Uterus (tissue), 4 donors: Measurements from ENCODE around the gene ERI3. TPM values are rescaled to one million over a fixed set of nuclear protein-coding genes. Genes with fewer than 3 reads are reported as not detected.

Experiments used
- DNase-seq, 2 donors: peaks; one replicate each; pipeline ENCODE4 v3.0.0-alpha.2; 2019 to 2020
- H3K27ac ChIP-seq, 2 donors: fragments of 200-600 bp; sonication (generic); 1 replicate in 1 of 2; 2 replicates in 1 of 2; pipeline ENCODE4 v1.5.1; 2016 to 2018
- H3K27me3 ChIP-seq, 2 donors: fragments of 200-600 bp; sonication (generic); one replicate each; pipeline ENCODE4 v1.5.1; 2018 to 2019; ENCODE audit warnings: control low read depth in 1 of 2
- H3K36me3 ChIP-seq, 2 donors: fragments of 200-600 bp; sonication (generic); one replicate each; pipeline ENCODE4 v1.5.1; 2019; ENCODE audit warnings: control low read depth in 1 of 2
- H3K4me1 ChIP-seq, 2 donors: fragments of 200-600 bp; sonication (generic); one replicate each; pipeline ENCODE4 v1.5.1; 2018 to 2019; ENCODE audit warnings: control low read depth in 1 of 2
- H3K4me3 ChIP-seq, 2 donors: fragments of 200-600 bp; sonication (generic); 1 replicate in 1 of 2; 2 replicates in 1 of 2; pipeline ENCODE4 v1.5.1; 2018 to 2019; ENCODE audit warnings: mild to moderate bottlenecking in 1 of 2
- H3K9me3 ChIP-seq, 2 donors: fragments of 200-600 bp; sonication (generic); one replicate each; pipeline ENCODE4 v1.5.1; 2019; ENCODE audit warnings: control low read depth in 1 of 2
- CTCF ChIP-seq, 4 experiments: fragments of 200-600 bp in 2 of 4; fragments of 450-650 bp in 2 of 4; sonication (generic) in 2 of 4; IDR thresholded peaks; one replicate each; pipeline ENCODE4 v1.5.1; 2016 to 2019; ENCODE audit warnings: antibody characterized with exemption in 4 of 4, mild to moderate bottlenecking in 2 of 4, moderate library complexity in 1 of 4
- POLR2A ChIP-seq, 2 donors: fragments of 450-650 bp; IDR thresholded peaks; one replicate each; pipeline ENCODE4 v1.6.1; 2016; ENCODE audit warnings: antibody characterized with exemption in 2 of 2, mild to moderate bottlenecking in 1 of 2, moderate library complexity in 1 of 2
- intact Hi-C: fragments of 100-400 bp; cut with DNase I; formaldehyde crosslinking; loops from one replicate; pipeline ENCODE4 v1.15.1; 2023; ENCODE audit warnings: low total_unique reads
- total RNA-seq, 4 donors: library from RNA; depleted of rRNA in 3 of 4; stranded (reverse); fragments of >200 nt in 3 of 4; gene quantifications; one replicate each; pipeline versions ENCODE4 v1.1.0 to v1.2.4, GENCODE V29; 2014 to 2023
- donor health status: DM: yes; HTN: yes; CAD: no.

The ERI3 gene
- total RNA-seq, 4 donors from 2014 or later = 9.5 to 58.2 (median 45.6) TPM

- H3K9me3 ChIP-seq = no peaks in the 10 kb centered on the region
- no peaks in the 10 kb centered on the region for H3K27me3 ChIP-seq
- H3K36me3 ChIP-seq = no peaks in the 10 kb centered on the region
- H3K4me3 ChIP-seq = no peak overlapping the region
- no peak for DNase-seq
- no peak overlapping the region for H3K27ac ChIP-seq
- TF ChIP-seq CTCF (IDR thresholded peaks at IDR 0.05) (no peak), POLR2A (IDR thresholded peaks at IDR 0.05) (no peak)
- no peaks in the 10 kb centered on the region for H3K4me1 ChIP-seq
- intact Hi-C loops = no loop called here
Measured at GRCh38 chr1:44281962-44282703, 72.9 kb downstream of the ERI3 start.

- no peaks in the 10 kb centered on the region for H3K9me3 ChIP-seq
- TF ChIP-seq POLR2A (IDR thresholded peaks at IDR 0.05) (no peak), CTCF (IDR thresholded peaks at IDR 0.05) (no peak)
- no peak for DNase-seq
- H3K27me3 ChIP-seq = no peaks in the 10 kb centered on the region
- intact Hi-C loops = no loop called here
- H3K27ac ChIP-seq = no peak overlapping the region
- no peak overlapping the region for H3K4me3 ChIP-seq
- peaks cover 4% of the 10 kb centered on the region in 2 donors for H3K4me1 ChIP-seq
- H3K36me3 ChIP-seq = no peaks in the 10 kb centered on the region
Measured at GRCh38 chr1:44276901-44277300, 78.2 kb downstream of the ERI3 start.

GRCh38 chr1:44275991-44276405, 79.1 kb downstream of the ERI3 start:
- Histone ChIP-seq H3K4me1 (peaks cover 4% of the 10 kb centered on the region in 2 donors), H3K4me3 (no peak overlapping the region), H3K9me3 (no peaks in the 10 kb centered on the region), H3K36me3 (no peaks in the 10 kb centered on the region), H3K27ac (no peak overlapping the region), H3K27me3 (no peaks in the 10 kb centered on the region)
- no peak for DNase-seq
- TF ChIP-seq POLR2A (IDR thresholded peaks at IDR 0.05) = no peak
- no peak for TF ChIP-seq CTCF (IDR thresholded peaks at IDR 0.05)
- intact Hi-C loops = no loop called here

- Histone ChIP-seq H3K9me3 (no peaks in the 10 kb centered on the region), H3K27me3 (no peaks in the 10 kb centered on the region), H3K4me1 (peaks cover 4% of the 10 kb centered on the region in 2 donors), H3K27ac (no peak overlapping the region), H3K4me3 (no peak overlapping the region), H3K36me3 (no peaks in the 10 kb centered on the region)
- DNase-seq = no peak
- TF ChIP-seq POLR2A (IDR thresholded peaks at IDR 0.05) (no peak), CTCF (IDR thresholded peaks at IDR 0.05) (no peak)
- intact Hi-C loops = no loop called here
Measured at GRCh38 chr1:44275296-44275962, 79.6 kb downstream of the ERI3 start.
